Erythroblast (primary cell): ENCODE results near the gene HMGCS2.

Experiments used
- GATA1 ChIP-seq: IDR thresholded peaks from 2 replicates; pipeline ENCODE4 v1.6.1; 2011; ENCODE audit warnings: low read depth, mild to moderate bottlenecking, control low read depth, low read length, moderate library complexity
- POLR2A ChIP-seq: IDR thresholded peaks from 2 replicates; pipeline ENCODE4 v1.6.1; 2011; ENCODE audit warnings: mild to moderate bottlenecking, low read length

- no peak for TF ChIP-seq POLR2A
- no peak for TF ChIP-seq GATA1
Measured at GRCh38 chr1:119729044-119729443, 39.7 kb downstream of the HMGCS2 start.
